Hippocampal formation (tissue), 2 donors: ENCODE results near the gene YPEL2.
"Not testable (repeated sequence)": the region's sequence is repeated elsewhere in the genome, so short reads cannot be mapped to it uniquely, and the experiment has no call there.

Experiments used
- DNase-seq, 2 donors: peaks; one replicate each; lab custom pipeline; 2025; lab: John Stamatoyannopoulos, UW

YPEL2 gene

GRCh38 chr17:59406808-59407381 lies 75.4 kb downstream of the YPEL2 start:
- no peak for DNase-seq

- no peak for DNase-seq
Observed at GRCh38 chr17:59409336-59410048, 78.0 kb downstream of the YPEL2 start.

- DNase-seq = no peak
Observed at GRCh38 chr17:59410049-59410437, 78.6 kb downstream of the YPEL2 start.

DNA sequence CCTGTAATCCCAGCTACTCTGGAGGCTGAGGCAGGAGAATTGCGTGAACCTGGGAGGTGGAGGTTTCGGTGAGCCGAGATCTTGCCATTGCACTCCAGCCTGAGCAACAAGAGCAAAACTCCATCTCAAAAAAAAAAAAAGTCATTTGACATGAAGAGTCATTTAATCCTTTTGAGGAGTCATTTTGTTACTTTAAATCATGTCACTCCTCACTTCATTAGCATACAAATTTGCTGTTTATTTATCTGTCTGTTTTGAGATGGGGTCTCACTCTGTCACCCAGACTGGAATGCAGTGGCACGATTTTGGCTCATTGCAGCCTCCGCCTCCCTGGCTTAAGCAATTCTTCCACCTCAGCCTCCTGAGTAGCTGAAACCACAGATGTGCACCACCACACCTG lies 81.0 kb downstream of the YPEL2 start:
- DNase-seq = not testable (repeated sequence)

DNA sequence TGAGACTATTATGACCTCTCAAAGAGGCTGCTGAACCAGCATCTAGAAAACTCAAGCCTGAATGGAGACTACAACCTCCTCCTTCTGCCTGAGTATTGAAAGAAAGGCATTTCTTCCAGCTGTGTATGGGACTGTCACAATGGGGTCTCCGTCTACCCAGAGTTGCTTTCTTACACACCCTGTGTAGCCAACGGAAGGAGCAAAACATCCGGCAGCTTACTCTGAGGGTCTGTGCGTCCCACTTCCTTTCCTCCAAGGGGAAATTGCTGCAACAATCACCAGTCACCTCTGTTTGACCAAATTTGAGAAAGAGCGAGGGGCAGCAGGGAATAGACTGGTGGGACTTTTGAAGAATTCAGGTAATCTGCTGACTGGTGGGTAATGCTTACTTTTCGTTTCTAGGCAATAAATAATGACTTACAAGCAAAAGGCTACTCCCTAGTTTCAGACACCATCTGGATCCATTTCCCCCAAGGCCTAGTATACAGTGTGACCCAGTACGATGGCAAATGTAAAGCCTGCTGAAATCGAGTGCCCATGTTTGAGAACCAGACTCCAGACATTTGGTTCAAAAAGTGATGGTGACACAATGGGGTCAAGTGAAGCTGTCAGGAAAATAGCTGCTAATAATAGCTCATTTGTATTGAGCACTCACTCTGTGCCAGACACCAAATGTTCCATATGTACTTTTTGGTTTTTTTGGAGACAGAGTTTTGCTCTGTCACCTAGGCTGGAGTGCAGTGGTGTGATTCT lies 81.7 kb downstream of the YPEL2 start:
- no peak for DNase-seq

GRCh38 chr17:59415397-59415796 lies 83.9 kb downstream of the YPEL2 start:
- DNase-seq = no peak

DNA sequence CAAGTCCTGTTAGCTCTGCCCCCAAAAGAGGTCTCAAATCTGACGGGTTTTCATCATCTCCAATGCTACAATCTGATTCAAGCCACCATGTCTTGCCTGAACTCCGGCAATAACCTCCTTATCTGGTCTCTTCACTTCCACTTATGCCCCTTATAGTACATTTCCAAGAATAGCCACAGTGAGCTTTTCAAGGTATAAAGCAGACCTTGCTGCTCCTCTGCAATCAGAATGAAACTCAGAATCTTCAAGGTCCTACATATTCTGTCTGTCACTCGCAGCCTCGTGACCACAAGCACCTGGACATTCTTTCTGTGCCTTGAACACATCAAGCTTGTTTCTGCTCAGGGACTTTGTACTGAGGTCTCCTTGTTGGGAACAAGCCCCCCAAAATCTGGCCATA lies 84.7 kb downstream of the YPEL2 start:
- DNase-seq = no peak

- DNase-seq = no peak
Observed at GRCh38 chr17:59417452-59417851, 86.0 kb downstream of the YPEL2 start.

DNA sequence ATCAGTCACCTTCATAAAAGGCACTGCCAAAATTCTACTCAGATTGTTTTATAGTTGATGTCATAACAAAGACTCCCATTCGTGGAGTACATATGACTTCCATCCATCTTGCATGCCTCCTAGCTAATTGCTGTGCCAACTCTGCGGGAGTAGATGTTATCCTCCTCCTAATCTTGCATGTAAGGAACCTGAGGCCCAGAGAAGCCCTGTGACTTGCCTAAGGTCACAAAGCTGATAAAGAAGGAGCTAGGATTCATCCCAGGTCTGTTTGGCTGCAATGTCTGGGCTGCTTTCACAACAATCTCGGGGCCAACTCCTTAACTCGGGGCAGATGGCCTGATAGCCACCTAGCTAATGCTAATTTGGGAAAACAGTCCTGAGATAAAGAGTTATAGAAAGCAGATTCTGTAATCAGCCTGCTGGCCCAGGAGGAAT lies 87.3 kb downstream of the YPEL2 start:
- DNase-seq = no peak

DNA sequence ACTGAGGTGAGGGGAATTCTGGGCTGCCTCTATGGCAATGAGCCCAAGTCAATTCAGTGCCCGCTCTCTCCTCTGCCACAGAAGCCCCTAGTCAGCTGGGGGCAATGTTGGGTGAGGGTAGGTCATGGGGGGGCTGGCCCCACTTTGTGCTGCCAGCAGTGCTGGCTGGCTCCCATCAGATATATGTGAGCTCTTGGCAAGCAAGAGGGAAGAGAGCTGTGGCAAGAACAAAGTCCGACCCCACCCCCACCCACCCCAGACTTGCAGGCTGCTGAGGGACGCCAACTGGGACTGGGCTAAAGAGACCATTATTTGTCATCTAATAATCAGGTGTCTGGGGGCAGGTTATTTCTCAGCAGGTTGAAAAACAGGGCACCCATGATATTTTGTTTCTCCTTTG lies 89.4 kb downstream of the YPEL2 start:
- DNase-seq = no peak

GRCh38 chr17:59421722-59422121 lies 90.3 kb downstream of the YPEL2 start:
- DNase-seq = no peak

- no peak for DNase-seq
Observed at GRCh38 chr17:59423137-59423724, 91.8 kb downstream of the YPEL2 start.

DNA sequence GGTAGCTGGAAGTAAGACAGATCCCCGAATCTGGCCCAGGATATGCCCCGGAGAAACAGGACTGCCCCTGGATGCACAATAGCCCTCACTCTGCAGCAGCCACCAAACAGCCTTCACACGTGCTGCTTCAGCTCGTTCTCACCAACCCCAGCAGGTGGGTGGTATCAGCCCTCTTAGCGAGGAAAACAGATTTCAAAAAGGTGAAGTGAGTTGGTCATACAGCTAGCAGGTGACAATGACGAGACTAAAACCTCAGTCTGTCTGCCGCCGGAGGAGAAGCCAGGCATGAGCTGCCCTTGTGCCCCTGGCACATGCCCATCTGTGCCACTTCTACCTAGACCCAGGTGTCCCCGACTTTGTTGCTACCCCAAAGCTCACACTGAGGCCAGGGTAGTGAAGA lies 92.4 kb downstream of the YPEL2 start:
- DNase-seq = no peak

- no peak for DNase-seq
Observed at GRCh38 chr17:59424331-59424730, 92.9 kb downstream of the YPEL2 start.

DNA sequence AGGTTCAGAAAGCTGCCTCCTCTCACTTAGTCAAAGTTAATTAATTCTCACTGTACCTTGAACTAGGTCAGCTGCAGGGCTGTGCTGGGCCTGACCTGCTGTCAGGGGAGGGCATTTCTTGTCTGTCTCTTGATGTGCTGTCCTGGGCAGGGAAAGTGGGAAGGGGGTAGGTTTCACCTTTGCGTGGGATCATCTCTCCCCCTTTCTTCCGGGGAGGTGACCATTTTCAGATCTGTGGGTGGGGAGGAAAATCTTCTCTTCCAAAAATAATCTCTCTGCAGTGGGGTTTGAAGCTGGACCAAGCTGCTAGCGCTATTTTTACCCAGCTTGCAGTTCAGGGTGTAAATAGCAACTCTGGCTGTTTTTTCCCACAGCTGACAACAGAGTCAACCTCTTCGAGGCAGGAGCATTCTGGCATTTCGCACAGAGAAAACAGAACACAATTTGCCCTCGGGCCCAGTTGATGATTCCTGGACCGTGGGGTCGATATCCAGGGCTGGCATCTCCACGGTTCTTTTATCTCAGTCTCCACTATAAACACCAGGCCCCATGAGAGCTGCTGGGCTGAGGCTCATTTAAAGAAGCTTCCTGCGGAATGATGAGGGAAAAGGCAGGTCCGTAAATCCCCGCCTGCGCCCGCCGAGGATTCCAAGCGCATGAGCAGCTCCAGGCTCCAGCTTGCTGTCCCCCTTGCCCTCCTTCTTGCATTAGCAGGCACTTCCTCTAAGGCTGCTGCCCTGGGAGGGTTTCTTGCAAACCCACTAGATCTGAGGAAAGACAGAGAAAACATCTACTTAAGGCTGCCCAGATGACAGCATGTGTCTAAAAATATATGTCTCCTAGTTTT lies 93.9 kb downstream of the YPEL2 start:
- DNase-seq = no peak

DNA sequence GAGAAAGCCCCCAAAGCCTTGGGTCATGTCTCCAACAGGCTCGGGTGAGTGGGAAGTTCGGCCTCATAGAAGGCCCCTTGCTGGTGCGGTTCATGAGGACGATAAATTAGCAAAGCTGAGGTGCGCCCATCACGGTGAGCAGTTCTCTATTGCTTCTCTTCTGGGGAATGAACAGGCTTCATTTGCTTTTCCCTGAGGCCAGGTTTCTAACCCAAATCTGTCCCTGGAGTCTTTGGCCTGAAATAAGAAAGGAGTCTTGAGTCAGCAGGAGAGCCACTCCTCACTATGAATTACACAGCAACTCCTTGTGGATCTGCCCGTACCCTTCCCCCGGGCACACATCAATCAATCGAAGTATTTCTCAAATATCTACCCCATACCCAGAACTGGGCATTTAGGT lies 94.6 kb downstream of the YPEL2 start:
- no peak for DNase-seq

DNA sequence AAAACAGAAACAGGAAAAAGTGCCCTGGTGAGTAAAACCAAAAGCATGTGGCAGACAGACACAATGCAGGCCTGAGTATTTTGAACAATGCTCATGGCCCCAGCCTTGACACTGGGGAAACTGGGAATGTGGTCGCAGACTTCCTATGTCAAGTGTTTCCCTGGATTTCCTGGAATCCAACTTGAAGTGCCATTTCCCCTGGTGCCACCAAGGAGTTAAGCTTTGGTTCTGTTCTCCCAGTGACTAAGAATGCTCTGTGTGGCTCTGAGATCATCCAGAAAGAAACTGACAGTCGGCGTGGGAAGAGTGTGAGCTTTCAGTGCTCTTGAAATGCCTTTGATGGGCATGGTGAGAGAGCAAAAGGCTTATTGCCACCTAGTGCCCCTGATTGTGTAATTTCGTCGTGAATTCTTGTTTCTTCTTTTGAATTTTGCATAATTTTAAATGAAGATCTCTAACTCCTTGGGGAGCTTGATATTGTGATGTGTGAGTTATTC lies 96.0 kb downstream of the YPEL2 start:
- peak; percentile 20 to 70 for DNase-seq

DNA sequence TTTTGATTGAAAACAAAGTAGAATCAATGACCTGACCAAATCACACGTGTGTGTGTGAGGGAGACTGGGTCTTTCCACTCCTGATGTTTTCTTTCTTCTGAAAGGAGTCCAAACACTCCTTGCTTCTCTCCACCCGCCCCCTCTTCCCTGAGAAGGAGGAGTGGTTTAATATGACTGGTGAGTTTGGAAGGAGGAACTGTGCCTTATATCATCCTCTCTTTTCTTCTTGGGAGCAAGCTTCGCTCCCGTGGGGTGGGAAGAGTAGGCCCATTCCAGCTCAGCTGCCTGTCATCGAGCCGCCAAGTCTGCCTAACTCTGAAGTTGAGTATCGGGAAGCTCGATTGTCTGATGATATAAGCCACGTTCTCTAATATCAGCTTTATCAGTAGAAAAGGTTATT lies 96.5 kb downstream of the YPEL2 start:
- DNase-seq = no peak

DNA sequence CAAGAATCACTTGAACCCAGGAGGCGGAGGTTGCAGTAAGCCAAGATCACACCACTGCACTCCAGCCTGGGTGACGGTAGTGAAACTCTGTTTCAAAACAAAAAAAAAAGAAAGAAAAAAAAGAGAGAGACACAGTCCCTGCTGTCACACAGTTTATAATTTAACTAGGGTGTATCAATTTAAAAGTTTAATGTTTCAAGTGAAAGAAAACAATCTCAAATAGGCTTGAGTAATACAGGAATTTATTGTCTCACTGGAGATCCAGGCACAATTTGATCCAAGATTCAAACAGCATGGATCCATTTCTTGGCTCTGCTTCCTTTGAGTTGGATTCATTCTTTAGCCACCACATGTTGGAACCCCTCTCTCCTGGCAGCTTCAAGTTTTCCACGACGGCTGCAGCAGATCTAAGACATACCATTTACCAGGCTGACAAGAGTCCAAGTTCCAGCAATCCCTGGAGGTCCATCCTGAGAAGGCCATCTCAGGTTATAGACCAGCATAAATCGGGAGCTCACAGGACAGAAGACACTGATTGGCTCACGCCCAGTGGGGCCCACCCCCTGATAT lies 97.5 kb downstream of the YPEL2 start:
- no peak for DNase-seq

DNA sequence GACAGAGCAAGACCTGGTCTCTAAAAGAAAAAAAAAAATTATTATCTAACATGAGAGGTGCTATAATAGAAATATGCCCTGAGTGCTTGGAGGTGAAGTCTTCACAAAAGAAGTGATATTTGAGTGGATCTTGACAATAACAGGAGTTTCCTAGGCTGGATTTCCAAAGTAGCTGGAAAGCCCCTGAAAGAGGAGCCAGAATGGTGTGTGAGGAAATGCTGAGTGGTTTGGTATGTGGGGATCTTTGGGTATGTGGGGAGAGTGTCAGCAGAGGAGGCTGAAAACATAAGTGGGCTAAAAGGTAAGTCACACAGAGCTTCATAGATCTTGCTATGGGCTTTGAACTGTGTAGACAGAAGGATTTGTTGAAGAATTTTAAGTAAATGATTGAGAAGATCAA lies 100.1 kb downstream of the YPEL2 start:
- DNase-seq = no peak

- no peak for DNase-seq
Observed at GRCh38 chr17:59432657-59433056, 101.2 kb downstream of the YPEL2 start.
